Measurements from ENCODE around the gene MAPK1. TPM values are rescaled to one million over a fixed set of nuclear protein-coding genes. Genes with fewer than 3 reads are reported as not detected.

The MAPK1 gene
- total and polyA plus RNA-seq, 9 of the 15 experiments (the other 6 are each of a cell fraction or from before 2014, with no cell fraction given): 46.3 to 575 (median 283) TPM

DNA sequence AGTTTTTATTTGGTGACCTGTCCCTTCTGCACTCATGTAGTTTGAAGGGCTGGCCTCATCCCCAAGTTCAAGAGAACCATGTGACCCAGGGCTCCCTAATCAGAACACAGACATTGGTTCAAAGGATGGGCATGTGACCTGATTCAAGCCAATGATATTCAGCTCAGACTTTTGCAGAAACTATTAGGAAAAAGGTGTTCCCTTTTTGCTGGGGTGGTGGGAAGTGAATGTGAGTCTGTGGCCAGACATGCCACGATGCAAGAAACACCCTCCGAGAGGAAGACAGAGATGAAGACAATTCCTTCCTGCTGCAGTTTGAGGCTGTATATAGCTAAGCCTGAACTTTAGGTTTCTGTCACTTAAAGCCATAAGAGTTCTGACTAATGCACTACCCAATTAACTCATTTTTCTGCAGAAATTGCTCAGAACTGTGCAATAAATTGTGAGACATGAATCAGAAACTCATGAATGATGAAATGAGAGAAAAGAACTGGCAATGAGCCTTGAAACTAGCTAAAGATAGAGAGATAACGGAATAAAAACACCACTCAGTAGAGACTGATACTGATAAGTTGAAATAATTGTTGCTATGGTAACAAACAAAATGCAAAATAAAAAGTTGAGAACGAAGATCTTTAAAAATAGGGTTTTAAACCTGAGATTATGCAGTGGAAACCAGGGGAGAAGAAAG lies 9.2 kb upstream of the MAPK1 start (continued):
- TF ChIP-seq THAP12 (CRISPR knock-in tag; IDR thresholded peaks at IDR 0.05): no peak
- peak; percentile 66 for TF ChIP-seq MYC (IDR thresholded peaks at IDR 0.05; ENCODE audit: low read depth, low read length)
- no peak for TF ChIP-seq MYC (CRISPR knock-in tag; IDR thresholded peaks at IDR 0.05; ENCODE audit: borderline replicate concordance, low read depth)
- TF ChIP-seq ZNF696 (CRISPR knock-in tag; conservative IDR thresholded peaks at IDR 0.05): no peak
- no peak for TF ChIP-seq MCM7 (IDR thresholded peaks at IDR 0.05)
- TF ChIP-seq MXI1 (IDR thresholded peaks at IDR 0.05; ENCODE audit: low read depth, low read length): peak; percentile 56; the same call in 1 of the 2 replicates
- TF ChIP-seq PTBP1 (IDR thresholded peaks at IDR 0.05; ENCODE audit: low read depth, low read length): no peak
- TF ChIP-seq, protein P1, sequence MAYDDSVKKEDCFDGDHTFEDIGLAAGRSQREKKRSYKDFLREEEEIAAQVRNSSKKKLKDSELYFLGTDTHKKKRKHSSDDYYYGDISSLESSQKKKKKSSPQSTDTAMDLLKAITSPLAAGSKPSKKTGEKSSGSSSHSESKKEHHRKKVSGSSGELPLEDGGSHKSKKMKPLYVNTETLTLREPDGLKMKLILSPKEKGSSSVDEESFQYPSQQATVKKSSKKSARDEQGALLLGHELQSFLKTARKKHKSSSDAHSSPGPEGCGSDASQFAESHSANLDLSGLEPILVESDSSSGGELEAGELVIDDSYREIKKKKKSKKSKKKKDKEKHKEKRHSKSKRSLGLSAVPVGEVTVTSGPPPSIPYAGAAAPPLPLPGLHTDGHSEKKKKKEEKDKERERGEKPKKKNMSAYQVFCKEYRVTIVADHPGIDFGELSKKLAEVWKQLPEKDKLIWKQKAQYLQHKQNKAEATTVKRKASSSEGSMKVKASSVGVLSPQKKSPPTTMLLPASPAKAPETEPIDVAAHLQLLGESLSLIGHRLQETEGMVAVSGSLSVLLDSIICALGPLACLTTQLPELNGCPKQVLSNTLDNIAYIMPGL (CRISPR knock-in tag; IDR thresholded peaks at IDR 0.05): peak; percentile 50; the same call in 1 of the 2 replicates
- TF ChIP-seq ID3 (CRISPR knock-in tag; IDR thresholded peaks at IDR 0.05): no peak
- TF ChIP-seq ID3 (tag; IDR thresholded peaks at IDR 0.05): no peak
- no peak for TF ChIP-seq GTF2A2 (tag; IDR thresholded peaks at IDR 0.05)
- no peak for TF ChIP-seq CBX1 (IDR thresholded peaks at IDR 0.05; ENCODE audit: low read depth)
- TF ChIP-seq ARHGAP35 (IDR thresholded peaks at IDR 0.05; ENCODE audit: partially characterized antibody): no peak
- no peak for TF ChIP-seq MXD1 (CRISPR knock-in tag; IDR thresholded peaks at IDR 0.05; ENCODE audit: borderline replicate concordance, poor library complexity, severe bottlenecking)
- no peak for TF ChIP-seq MAFF (IDR thresholded peaks at IDR 0.05; ENCODE audit: low read length)
- TF ChIP-seq CC2D1A (IDR thresholded peaks at IDR 0.05): no peak
- TF ChIP-seq KDM2B (CRISPR knock-in tag; IDR thresholded peaks at IDR 0.05): no peak
- TF ChIP-seq, protein P2, sequence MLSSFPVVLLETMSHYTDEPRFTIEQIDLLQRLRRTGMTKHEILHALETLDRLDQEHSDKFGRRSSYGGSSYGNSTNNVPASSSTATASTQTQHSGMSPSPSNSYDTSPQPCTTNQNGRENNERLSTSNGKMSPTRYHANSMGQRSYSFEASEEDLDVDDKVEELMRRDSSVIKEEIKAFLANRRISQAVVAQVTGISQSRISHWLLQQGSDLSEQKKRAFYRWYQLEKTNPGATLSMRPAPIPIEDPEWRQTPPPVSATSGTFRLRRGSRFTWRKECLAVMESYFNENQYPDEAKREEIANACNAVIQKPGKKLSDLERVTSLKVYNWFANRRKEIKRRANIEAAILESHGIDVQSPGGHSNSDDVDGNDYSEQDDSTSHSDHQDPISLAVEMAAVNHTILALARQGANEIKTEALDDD (IDR thresholded peaks at IDR 0.05): no peak
- peak; percentile 78 for TF ChIP-seq JUN (IDR thresholded peaks at IDR 0.05; ENCODE audit: borderline replicate concordance, low read depth, low read length)
- TF ChIP-seq JUN (CRISPR knock-in tag; IDR thresholded peaks at IDR 0.05; ENCODE audit: borderline replicate concordance): no peak
- no peak for TF ChIP-seq PHF21A (IDR thresholded peaks at IDR 0.05; ENCODE audit: borderline replicate concordance, low read depth)
- TF ChIP-seq MAFK (IDR thresholded peaks at IDR 0.05; ENCODE audit: low read length): peak; percentile 28; the same call in 1 of the 2 replicates
